ENCODE results near the gene NR2C1.

DNA sequence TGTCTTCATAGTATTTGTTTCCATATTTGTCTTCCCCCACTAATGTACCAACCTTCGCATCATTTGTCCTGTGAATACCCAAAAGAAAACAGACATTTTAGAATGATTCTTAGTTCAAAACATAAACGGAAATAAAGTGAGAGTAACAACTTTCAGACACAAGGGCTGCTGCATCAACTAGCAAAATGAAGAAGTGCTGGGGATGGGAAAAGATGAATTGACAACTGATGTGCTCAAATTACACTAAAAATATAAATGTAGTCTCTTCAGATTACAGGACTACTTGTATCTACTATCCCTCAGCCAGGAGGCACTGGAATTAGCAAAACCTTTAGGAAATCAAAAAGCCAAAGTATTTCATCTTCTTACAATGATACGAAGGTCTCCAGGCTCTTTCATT, 70.7 kb downstream of the NR2C1 start:
- TF ChIP-seq, protein P1, sequence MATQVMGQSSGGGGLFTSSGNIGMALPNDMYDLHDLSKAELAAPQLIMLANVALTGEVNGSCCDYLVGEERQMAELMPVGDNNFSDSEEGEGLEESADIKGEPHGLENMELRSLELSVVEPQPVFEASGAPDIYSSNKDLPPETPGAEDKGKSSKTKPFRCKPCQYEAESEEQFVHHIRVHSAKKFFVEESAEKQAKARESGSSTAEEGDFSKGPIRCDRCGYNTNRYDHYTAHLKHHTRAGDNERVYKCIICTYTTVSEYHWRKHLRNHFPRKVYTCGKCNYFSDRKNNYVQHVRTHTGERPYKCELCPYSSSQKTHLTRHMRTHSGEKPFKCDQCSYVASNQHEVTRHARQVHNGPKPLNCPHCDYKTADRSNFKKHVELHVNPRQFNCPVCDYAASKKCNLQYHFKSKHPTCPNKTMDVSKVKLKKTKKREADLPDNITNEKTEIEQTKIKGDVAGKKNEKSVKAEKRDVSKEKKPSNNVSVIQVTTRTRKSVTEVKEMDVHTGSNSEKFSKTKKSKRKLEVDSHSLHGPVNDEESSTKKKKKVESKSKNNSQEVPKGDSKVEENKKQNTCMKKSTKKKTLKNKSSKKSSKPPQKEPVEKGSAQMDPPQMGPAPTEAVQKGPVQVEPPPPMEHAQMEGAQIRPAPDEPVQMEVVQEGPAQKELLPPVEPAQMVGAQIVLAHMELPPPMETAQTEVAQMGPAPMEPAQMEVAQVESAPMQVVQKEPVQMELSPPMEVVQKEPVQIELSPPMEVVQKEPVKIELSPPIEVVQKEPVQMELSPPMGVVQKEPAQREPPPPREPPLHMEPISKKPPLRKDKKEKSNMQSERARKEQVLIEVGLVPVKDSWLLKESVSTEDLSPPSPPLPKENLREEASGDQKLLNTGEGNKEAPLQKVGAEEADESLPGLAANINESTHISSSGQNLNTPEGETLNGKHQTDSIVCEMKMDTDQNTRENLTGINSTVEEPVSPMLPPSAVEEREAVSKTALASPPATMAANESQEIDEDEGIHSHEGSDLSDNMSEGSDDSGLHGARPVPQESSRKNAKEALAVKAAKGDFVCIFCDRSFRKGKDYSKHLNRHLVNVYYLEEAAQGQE (IDR thresholded peaks at IDR 0.05; ENCODE audit: insufficient read depth in 1 of 2, low read depth in 2 of 2, low read length in 2 of 2), result no peak
- TF ChIP-seq TAF1 (IDR thresholded peaks at IDR 0.05; ENCODE audit: borderline replicate concordance, insufficient read depth, low read length) (no peak), POLR2AphosphoS5 (IDR thresholded peaks at IDR 0.05; ENCODE audit: low read depth, low read length) (no peak)

All from PFSK-1 (cell line).